ENCODE data around the gene WTAP. TPM values are rescaled to one million over a fixed set of nuclear protein-coding genes. Genes with fewer than 3 reads are reported as not detected.

Gene WTAP
- total and polyA plus RNA-seq, 2 of the 8 experiments (the other 6 are each of a cell fraction or from before 2014, with no cell fraction given), result 32.6 to 120 TPM

DNA sequence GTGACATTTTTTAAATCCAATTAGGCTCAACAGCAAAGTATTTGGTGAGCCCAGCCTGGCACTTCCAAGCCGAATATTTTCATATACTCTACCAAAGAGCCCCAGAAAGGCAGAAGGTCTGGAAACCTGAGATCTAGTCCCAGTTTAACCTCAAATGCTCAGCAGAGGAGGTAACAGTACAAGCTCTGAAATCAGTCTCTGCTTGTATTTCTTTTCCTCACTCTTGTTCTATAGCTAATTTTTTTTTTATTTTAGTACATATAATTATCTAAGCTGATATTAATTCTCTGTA lies 43.3 kb upstream of the WTAP start:
- Histone ChIP-seq H3K23me2 (ENCODE audit: low read depth, low read length) (no peaks in the 10 kb centered on the region), H2BK15ac (ENCODE audit: low read length) (no peak overlapping the region), H3K79me2 (ENCODE audit: control insufficient read depth in 1 of 2, insufficient read depth in 2 of 2, low read length in 2 of 2) (peaks cover under 1 to 9% of the 10 kb centered on the region in 2 experiments; a peak in 3 of 4 replicates), H3K4me1 (replicated peaks in 1 of 4; ENCODE audit: control insufficient read depth in 3 of 4, insufficient read depth in 4 of 4, low read length in 3 of 4) (no peaks in the 10 kb centered on the region), H2BK120ac (replicated peaks; ENCODE audit: low read depth, low read length) (no peak overlapping the region), H3K4me3 (ENCODE audit: extremely low read depth in 1 of 4, insufficient read depth in 2 of 4, low read depth in 3 of 4, low read length in 4 of 4) (no peak overlapping the region), H3K27me3 (replicated peaks in 1 of 4; ENCODE audit: control insufficient read depth in 3 of 4, extremely low read depth in 1 of 4, insufficient read depth in 3 of 4, low read length in 3 of 4) (no peaks in the 10 kb centered on the region), H2AK5ac (ENCODE audit: low read depth, low read length) (no peak overlapping the region), H4K5ac (ENCODE audit: insufficient read length, low read depth, low read length) (no peak overlapping the region), H3K4ac (replicated peaks; ENCODE audit: insufficient read length, low read depth, low read length) (no peak overlapping the region), H4K91ac (replicated peaks; ENCODE audit: insufficient read length, low read length) (no peak overlapping the region), H4K20me1 (replicated peaks in 1 of 2; ENCODE audit: control insufficient read depth in 1 of 2, insufficient read depth in 2 of 2, low read length in 2 of 2) (peaks cover 0 to 3% of the 10 kb centered on the region in 2 experiments), H2BK20ac (ENCODE audit: low read length) (no peak overlapping the region), H3K14ac (ENCODE audit: insufficient read length) (no peak overlapping the region), H2BK12ac (ENCODE audit: low read depth, low read length) (no peak overlapping the region), H3K23ac (ENCODE audit: insufficient read length) (no peak overlapping the region), H2BK5ac (ENCODE audit: low read depth, low read length) (no peak overlapping the region), H4K8ac (ENCODE audit: extremely low read depth, insufficient read depth, low read length) (no peak overlapping the region), H3K9ac (replicated peaks in 1 of 4; ENCODE audit: extremely low read depth in 1 of 4, low read depth in 3 of 4, low read length in 3 of 4) (no peak overlapping the region), H3K9me3 (ENCODE audit: insufficient read depth in 2 of 2, low read depth in 1 of 2, low read length in 1 of 2) (no peaks in the 10 kb centered on the region), H2AFZ (ENCODE audit: low read length) (no peak overlapping the region), H3K36me3 (ENCODE audit: control insufficient read depth in 2 of 4, insufficient read depth in 4 of 4, low read length in 3 of 4) (peaks cover 0 to 52% (median 14%) of the 10 kb centered on the region in 4 experiments; a peak in 5 of 8 replicates), H3K27ac (ENCODE audit: low read depth, low read length) (no peak overlapping the region), H3K79me1 (ENCODE audit: low read depth, low read length) (no peaks in the 10 kb centered on the region), H3K56ac (replicated peaks; ENCODE audit: insufficient read length, low read depth, low read length) (no peak overlapping the region), H3K18ac (ENCODE audit: extremely low read depth, low read length) (no peak overlapping the region), H3K4me2 (ENCODE audit: insufficient read depth in 1 of 2, low read depth in 2 of 2, low read length in 2 of 2) (no peak overlapping the region)
- 93% methylated on average over 1 of the region's 1 CpG; no CpG with 5 or more reads in 1 of the 2 experiments for WGBS, 2 experiments (ENCODE audit: extremely low coverage in 1 of 2, insufficient coverage in 1 of 2, insufficient read length in 1 of 2, insufficient replicate concordance in 2 of 2, low coverage in 1 of 2, low lambda C conversion rate in 2 of 2, missing lambda C conversion rate in 1 of 2)
- FAIRE-seq, result no peak
- no peak for TF ChIP-seq JUN (IDR thresholded peaks at IDR 0.05; ENCODE audit: low read depth, low read length)
- TF ChIP-seq, protein P1, sequence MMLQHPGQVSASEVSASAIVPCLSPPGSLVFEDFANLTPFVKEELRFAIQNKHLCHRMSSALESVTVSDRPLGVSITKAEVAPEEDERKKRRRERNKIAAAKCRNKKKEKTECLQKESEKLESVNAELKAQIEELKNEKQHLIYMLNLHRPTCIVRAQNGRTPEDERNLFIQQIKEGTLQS (IDR thresholded peaks at IDR 0.05; ENCODE audit: insufficient read depth, low read depth, low read length), result no peak
- ChIA-PET POLR2A (ENCODE audit: partially characterized antibody) (interaction anchor here (3.6 kb wide), 1 partner anchor 9 kb away, joined by 22 read pairs; the partner anchor contains the start of gene SOD2), CTCF (ENCODE audit: partially characterized antibody) (interaction anchor here (1.0 kb wide), 1 partner anchor 8 kb away, joined by 4 read pairs; no protein-coding TSS in a partner anchor)
- no peak for DNase-seq (ENCODE audit: low read depth in 1 of 2, low spot score in 2 of 2)
